ENCODE data around the gene TBC1D8B. TPM values are rescaled to one million over a fixed set of nuclear protein-coding genes. Genes with fewer than 3 reads are reported as not detected.

The TBC1D8B gene
- total and polyA plus RNA-seq, 2 of the 4 experiments (the other 2 are of a cell fraction) = 8.3 to 10.4 TPM

DNA sequence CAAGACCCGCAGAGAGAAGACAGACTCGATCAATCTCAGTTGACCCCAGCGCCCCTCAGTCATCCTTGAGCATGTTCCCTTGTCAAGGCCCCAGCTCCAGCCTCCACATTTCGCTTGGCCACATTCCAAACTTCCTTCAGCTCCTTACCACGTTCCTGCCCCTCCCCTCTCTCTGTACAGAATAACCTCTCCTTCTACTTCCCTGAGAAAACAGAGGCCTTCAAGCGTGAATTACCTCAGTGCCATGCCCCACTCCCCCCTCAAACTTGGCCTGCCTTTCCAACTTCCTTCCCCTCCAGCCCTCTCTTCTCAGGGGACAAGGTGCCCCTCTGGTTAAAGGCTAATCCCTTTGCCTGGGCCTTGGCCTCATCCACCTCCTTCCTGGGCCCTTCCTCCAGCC, 103.9 kb downstream of the TBC1D8B start:
- Histone ChIP-seq H3K9ac (ENCODE audit: low read depth, low read length) (no peak overlapping the region), H2BK20ac (ENCODE audit: low read depth, low read length) (no peak overlapping the region), H3K27me3 (ENCODE audit: control insufficient read depth, insufficient read depth, low read length) (peaks cover 21% of the 10 kb centered on the region), H3K9me1 (ENCODE audit: insufficient read depth, low read length) (no peaks in the 10 kb centered on the region), H2BK5ac (ENCODE audit: low read depth, low read length, poor library complexity, severe bottlenecking) (no peak overlapping the region), H3K18ac (ENCODE audit: low read depth, low read length) (no peak overlapping the region), H2AK5ac (ENCODE audit: low read depth, low read length) (no peak overlapping the region), H4K8ac (ENCODE audit: low read depth in 2 of 2, low read length in 2 of 2) (no peak overlapping the region), H3K79me1 (ENCODE audit: low read depth in 1 of 2, low read length in 2 of 2) (no peaks in the 10 kb centered on the region), H3K14ac (replicated peaks; ENCODE audit: low read depth, low read length) (no peak overlapping the region), H2AFZ (replicated peaks; ENCODE audit: low read length, poor library complexity) (no peak overlapping the region), H3K4me3 (ENCODE audit: insufficient read depth, low read depth, low read length) (no peak overlapping the region), H2BK15ac (ENCODE audit: low read depth, low read length) (no peak overlapping the region), H3K36me3 (ENCODE audit: control insufficient read depth, insufficient read depth, low read length) (no peaks in the 10 kb centered on the region), H3K56ac (ENCODE audit: extremely low read depth, insufficient read depth, low read length) (no peak overlapping the region), H3K4ac (ENCODE audit: low read depth, low read length) (no peak overlapping the region), H3K9me3 (ENCODE audit: control insufficient read depth, insufficient read depth, low read length) (no peaks in the 10 kb centered on the region), H3K4me1 (ENCODE audit: control insufficient read depth, insufficient read depth, low read length) (no peaks in the 10 kb centered on the region), H4K91ac (ENCODE audit: insufficient read depth, low read depth, low read length) (no peak overlapping the region), H3K27ac (ENCODE audit: insufficient read depth, low read length) (no peak overlapping the region), H3K23ac (ENCODE audit: low read depth, low read length) (no peak overlapping the region), H3K4me2 (ENCODE audit: low read depth, low read length) (no peak overlapping the region), H4K5ac (ENCODE audit: low read depth, low read length) (no peak overlapping the region), H2AK9ac (replicated peaks; ENCODE audit: low read depth, low read length, poor library complexity) (peak overlapping the region; percentile 23), H2BK120ac (ENCODE audit: low read depth, low read length) (no peak overlapping the region), H4K20me1 (ENCODE audit: insufficient read depth, low read length) (no peaks in the 10 kb centered on the region)
- no peak for ATAC-seq (ENCODE audit: low read depth)
- intact Hi-C loops (cut with micrococcal nuclease) = no loop called here
- in situ Hi-C loops (cut with MboI; ENCODE audit: low sequenced_read_pairs) = no loop called here
- 27% methylated on average over 4 of the region's 6 CpGs; no CpG with 5 or more reads in 1 of the 2 experiments for WGBS, 2 experiments (ENCODE audit: extremely low coverage in 2 of 2, insufficient read length in 1 of 2)
- DNase-seq = no peak
- ChIA-PET CTCF (no interaction called here), POLR2A (ENCODE audit: unreplicated experiment) (no interaction called here)
- no peak for TF ChIP-seq NFE2L2 (IDR thresholded peaks at IDR 0.05; ENCODE audit: low read depth, low read length)
- TF ChIP-seq MAZ (IDR thresholded peaks at IDR 0.05; ENCODE audit: borderline replicate concordance, low read depth, low read length) = no peak
- TF ChIP-seq RCOR1 (IDR thresholded peaks at IDR 0.05; ENCODE audit: insufficient replicate concordance, low read length) = no peak
- no peak for TF ChIP-seq POLR2A (IDR thresholded peaks at IDR 0.05; ENCODE audit: low read depth, low read length)
- no peak for TF ChIP-seq ELK1 (IDR thresholded peaks at IDR 0.05; ENCODE audit: borderline replicate concordance, low read depth, low read length)
- dilution Hi-C loops (cut with HindIII; ENCODE audit: low sequenced_read_pairs, unreplicated experiment) = no loop called here
- BruUV-seq (replicated peaks) = no TSS peak
